ENCODE results near the gene SLC16A11. TPM values are rescaled to one million over a fixed set of nuclear protein-coding genes. Genes with fewer than 3 reads are reported as not detected.

SLC16A11 gene
- total and polyA plus RNA-seq, 2 of the 4 experiments (the other 2 are of a cell fraction), result not detected

- POLR2A ChIA-PET (ENCODE audit: unreplicated experiment), result no interaction called here
- ATAC-seq (ENCODE audit: low read depth) (no peak), DNase-seq (no peak)
- no peak overlapping the region for H3K23ac ChIP-seq (ENCODE audit: low read depth, low read length)
- no peak overlapping the region for H3K9ac ChIP-seq (ENCODE audit: low read depth, low read length)
- no peak overlapping the region for H2AFZ ChIP-seq (replicated peaks; ENCODE audit: low read length, poor library complexity)
- H2BK20ac ChIP-seq (ENCODE audit: low read depth, low read length), result no peak overlapping the region
- H2AK5ac ChIP-seq (ENCODE audit: low read depth, low read length), result no peak overlapping the region
- TF ChIP-seq MAFK (IDR thresholded peaks at IDR 0.05; ENCODE audit: low read depth, low read length), result no peak
- no peak for TF ChIP-seq ELK1 (IDR thresholded peaks at IDR 0.05; ENCODE audit: borderline replicate concordance, low read depth, low read length)
- TF ChIP-seq USF2 (IDR thresholded peaks at IDR 0.05; ENCODE audit: low read depth, low read length), result no peak
- TF ChIP-seq BHLHE40 (IDR thresholded peaks at IDR 0.05; ENCODE audit: low read depth, low read length), result no peak
- no peak for TF ChIP-seq RCOR1 (IDR thresholded peaks at IDR 0.05; ENCODE audit: insufficient replicate concordance, low read length)
- no peak for TF ChIP-seq MXI1 (IDR thresholded peaks at IDR 0.05; ENCODE audit: borderline replicate concordance, low read depth, low read length)
- TF ChIP-seq POLR2A (IDR thresholded peaks at IDR 0.05; ENCODE audit: low read depth, low read length), result no peak
- no peak for TF ChIP-seq RAD21 (IDR thresholded peaks at IDR 0.05; ENCODE audit: low read length)
- TF ChIP-seq CHD1 (IDR thresholded peaks at IDR 0.05; ENCODE audit: low read depth, low read length), result no peak
- TF ChIP-seq CTCF (conservative IDR thresholded peaks at IDR 0.05; ENCODE audit: low read depth, low read length), result no peak
- no peak for TF ChIP-seq FOS (IDR thresholded peaks at IDR 0.05; ENCODE audit: low read depth, low read length)
- no peak for TF ChIP-seq MAZ (IDR thresholded peaks at IDR 0.05; ENCODE audit: borderline replicate concordance, low read depth, low read length)
- TF ChIP-seq CEBPB (IDR thresholded peaks at IDR 0.05; ENCODE audit: low read depth, low read length), result no peak
- TF ChIP-seq SMC3 (IDR thresholded peaks at IDR 0.05; ENCODE audit: low read depth, low read length), result no peak
- TF ChIP-seq NFE2L2 (IDR thresholded peaks at IDR 0.05; ENCODE audit: low read depth, low read length), result no peak
- no peak for TF ChIP-seq RFX5 (IDR thresholded peaks at IDR 0.05; ENCODE audit: low read depth, low read length)
- H3K56ac ChIP-seq (ENCODE audit: extremely low read depth, insufficient read depth, low read length), result no peak overlapping the region
- intact Hi-C loops (cut with micrococcal nuclease), result no loop called here
- H4K5ac ChIP-seq (ENCODE audit: low read depth, low read length), result no peak overlapping the region
- 0 out of 2 replicates have a peak, but pooled peaks cover 2% of the 10 kb centered on the region for H3K4me1 ChIP-seq (ENCODE audit: control insufficient read depth, insufficient read depth, low read length)
- no peak overlapping the region for H4K91ac ChIP-seq (ENCODE audit: insufficient read depth, low read depth, low read length)
- H4K8ac ChIP-seq (ENCODE audit: low read depth in 2 of 2, low read length in 2 of 2), result no peak overlapping the region
- no peak overlapping the region for H3K27ac ChIP-seq (ENCODE audit: insufficient read depth, low read length)
- no peaks in the 10 kb centered on the region for H3K36me3 ChIP-seq (ENCODE audit: control insufficient read depth, insufficient read depth, low read length)
- no peaks in the 10 kb centered on the region for H4K20me1 ChIP-seq (ENCODE audit: insufficient read depth, low read length)
- CTCF ChIA-PET, result interaction anchor here (1.0 kb wide), 1 partner anchor 18 kb away, joined by 3 read pairs; no protein-coding TSS in a partner anchor
- peak overlapping the region; percentile 26 for H2AK9ac ChIP-seq (replicated peaks; ENCODE audit: low read depth, low read length, poor library complexity)
- H2BK15ac ChIP-seq (ENCODE audit: low read depth, low read length), result no peak overlapping the region
- in situ Hi-C loops (cut with MboI; ENCODE audit: low sequenced_read_pairs), result loop anchor here (25.0 kb wide), 1 partner anchor 474 kb away; the partner anchor contains the start of gene TNFSF12
- H3K79me1 ChIP-seq (ENCODE audit: low read depth in 1 of 2, low read length in 2 of 2), result no peaks in the 10 kb centered on the region
- H3K4me3 ChIP-seq (ENCODE audit: insufficient read depth, low read depth, low read length), result no peak overlapping the region
- H3K4me2 ChIP-seq (ENCODE audit: low read depth, low read length), result no peak overlapping the region
- H3K9me1 ChIP-seq (ENCODE audit: insufficient read depth, low read length), result no peaks in the 10 kb centered on the region
- no peak overlapping the region for H2BK5ac ChIP-seq (ENCODE audit: low read depth, low read length, poor library complexity, severe bottlenecking)
- no peak overlapping the region for H2BK120ac ChIP-seq (ENCODE audit: low read depth, low read length)
- H3K9me3 ChIP-seq (ENCODE audit: control insufficient read depth, insufficient read depth, low read length), result peaks cover 4% of the 10 kb centered on the region; the same call in 1 of the 2 replicates
- WGBS, 2 experiments (ENCODE audit: extremely low coverage in 2 of 2, insufficient read length in 1 of 2), result 67% methylated on average over 1 of the region's 6 CpGs; no CpG with 5 or more reads in 1 of the 2 experiments
- H3K14ac ChIP-seq (replicated peaks; ENCODE audit: low read depth, low read length), result no peak overlapping the region
- BruUV-seq (replicated peaks), result no TSS peak
- H3K18ac ChIP-seq (ENCODE audit: low read depth, low read length), result no peak overlapping the region
- H3K27me3 ChIP-seq (ENCODE audit: control insufficient read depth, insufficient read depth, low read length), result peaks cover 14% of the 10 kb centered on the region
- H3K4ac ChIP-seq (ENCODE audit: low read depth, low read length), result no peak overlapping the region
- dilution Hi-C loops (cut with HindIII; ENCODE audit: low sequenced_read_pairs, unreplicated experiment), result no loop called here
Observed at GRCh38 chr17:7063518-7064094, 19.7 kb upstream of the SLC16A11 start.

Measured in IMR-90 (cell line).